Measurements from ENCODE around the gene RPL6. TPM values are rescaled to one million over a fixed set of nuclear protein-coding genes. Genes with fewer than 3 reads are reported as not detected.
"Not testable (repeated sequence)": the region's sequence is repeated elsewhere in the genome, so short reads cannot be mapped to it uniquely, and the experiment has no call there.

RPL6 gene
- polyA plus RNA-seq, 1 donor from 2014 or later, result 1,647 TPM

- TF ChIP-seq POLR2AphosphoS5 (IDR thresholded peaks at IDR 0.05) (no peak), EZH2 (IDR thresholded peaks at IDR 0.05; ENCODE audit: borderline replicate concordance, insufficient read depth, low read length, poor library complexity, severe bottlenecking) (no peak), REST (IDR thresholded peaks at IDR 0.05; ENCODE audit: borderline replicate concordance) (no peak), RAD21 (conservative IDR thresholded peaks at IDR 0.05) (no peak), SMC3 (conservative IDR thresholded peaks at IDR 0.05; ENCODE audit: poor library complexity) (no peak), MXI1 (conservative IDR thresholded peaks at IDR 0.05; ENCODE audit: poor library complexity, severe bottlenecking) (no peak), TAF1 (IDR thresholded peaks at IDR 0.05; ENCODE audit: low read depth) (no peak), EP300 (conservative IDR thresholded peaks at IDR 0.05; ENCODE audit: poor library complexity, severe bottlenecking) (no peak), CTCF (IDR thresholded peaks at IDR 0.05; ENCODE audit: poor library complexity, severe bottlenecking) (no peak)
- Histone ChIP-seq H3K4me2 (ENCODE audit: low read length) (peak overlapping the region; percentile 42), H3K9me2 (ENCODE audit: insufficient read depth, low read length) (no peaks in the 10 kb centered on the region), H3F3A (ENCODE audit: insufficient read depth, low read length, poor library complexity, severe bottlenecking) (no peaks in the 10 kb centered on the region), H3K36me3 (ENCODE audit: insufficient read depth, low read length) (no peaks in the 10 kb centered on the region), H3K4me3 (ENCODE audit: low read length) (peak overlapping the region; percentile 99), H3K27ac (ENCODE audit: low read length) (peak overlapping the region; percentile 97), H4K20me1 (ENCODE audit: insufficient read depth) (no peaks in the 10 kb centered on the region), H2AFZ (ENCODE audit: low read depth, low read length) (peak overlapping the region; percentile 98), H3K9me3 (ENCODE audit: low read length) (no peaks in the 10 kb centered on the region), H3K79me2 (replicated peaks; ENCODE audit: insufficient read depth, low read length) (peaks cover 30% of the 10 kb centered on the region), H3K9ac (ENCODE audit: low read length) (peak overlapping the region; percentile 95), H3K27me3 (ENCODE audit: insufficient read depth, low read depth, low read length) (no peaks in the 10 kb centered on the region)
These were observed 8.8 kb upstream of the RPL6 start for GRCh38 chr12:112418273-112418607.

- H3K27me3 ChIP-seq (ENCODE audit: insufficient read depth, low read depth, low read length); H4K20me1 ChIP-seq (ENCODE audit: insufficient read depth); H3K9me2 ChIP-seq (ENCODE audit: insufficient read depth, low read length); H2AFZ ChIP-seq (ENCODE audit: low read depth, low read length); H3K27ac ChIP-seq (ENCODE audit: low read length); H3K9ac ChIP-seq (ENCODE audit: low read length); H3K36me3 ChIP-seq (ENCODE audit: insufficient read depth, low read length); H3K4me3 ChIP-seq (ENCODE audit: low read length); H3K9me3 ChIP-seq (ENCODE audit: low read length); H3K4me2 ChIP-seq (ENCODE audit: low read length); H3F3A ChIP-seq (ENCODE audit: insufficient read depth, low read length, poor library complexity, severe bottlenecking): not testable (repeated sequence)
- peaks cover 13% of the 10 kb centered on the region for H3K79me2 ChIP-seq (replicated peaks; ENCODE audit: insufficient read depth, low read length)
These were observed 6.1 kb upstream of the RPL6 start for GRCh38 chr12:112415457-112415856.

All from neural cell (in vitro differentiated cells).